HG02884 (cell line): ENCODE measurements around the gene ADGRG7.

Experiments
- ATAC-seq: cut with Tn5 transposase; IDR thresholded peaks from one replicate; pipeline ENCODE4 v1.9.1; 2021; ENCODE audit warnings: mild to moderate bottlenecking, moderate library complexity; ENCODE audit not compliant: unreplicated experiment

The ADGRG7 gene

DNA sequence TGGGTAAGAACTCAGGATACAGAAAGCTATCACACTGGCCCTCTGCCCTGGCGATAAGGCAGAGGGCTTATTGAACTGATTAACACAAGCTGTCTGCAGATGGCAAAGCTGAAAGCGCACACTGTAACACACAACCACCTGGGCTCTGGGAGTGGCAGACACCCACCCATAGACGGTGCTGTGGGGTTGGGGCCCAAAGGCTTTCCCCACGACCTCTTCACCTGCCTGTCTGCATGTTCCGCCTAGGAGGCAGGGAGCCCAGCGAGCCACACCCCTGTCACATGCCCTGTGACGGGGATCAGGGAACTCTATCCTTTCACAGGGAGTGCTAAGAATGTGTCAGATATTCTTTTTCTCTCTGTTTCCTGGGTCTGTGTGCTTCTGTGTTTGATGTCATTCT is 87.8 kb downstream of the ADGRG7 start:
- ATAC-seq = no peak

DNA sequence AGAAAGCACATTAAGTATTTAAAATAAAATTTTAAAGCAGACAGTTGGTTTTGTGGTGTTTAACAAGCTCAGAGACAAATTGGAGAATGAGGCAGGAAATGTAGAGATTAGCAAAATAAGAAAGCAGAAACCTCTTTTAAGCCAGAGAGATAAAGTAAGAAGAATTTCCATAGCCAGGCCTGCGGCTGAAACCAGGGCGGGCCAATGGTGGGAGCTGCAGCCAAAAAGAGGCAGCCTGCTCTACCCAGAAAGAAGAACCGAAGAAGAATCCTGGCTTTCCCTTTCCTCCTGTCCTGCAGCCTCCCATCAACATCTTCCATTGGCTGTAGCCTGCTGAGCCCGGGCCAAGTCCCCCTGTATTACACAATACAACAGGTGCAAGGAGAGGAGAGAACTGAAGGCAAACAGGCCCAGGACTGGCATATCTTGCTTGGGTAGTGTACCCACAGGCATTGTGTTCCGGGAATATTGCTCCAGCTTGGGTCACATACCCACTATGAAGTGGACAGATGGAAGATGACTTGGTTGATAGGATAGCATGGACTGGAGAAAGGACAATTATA is 88.4 kb downstream of the ADGRG7 start:
- no peak for ATAC-seq

- ATAC-seq = no peak
Measured at GRCh38 chr3:100698736-100699135, 89.3 kb downstream of the ADGRG7 start.

DNA sequence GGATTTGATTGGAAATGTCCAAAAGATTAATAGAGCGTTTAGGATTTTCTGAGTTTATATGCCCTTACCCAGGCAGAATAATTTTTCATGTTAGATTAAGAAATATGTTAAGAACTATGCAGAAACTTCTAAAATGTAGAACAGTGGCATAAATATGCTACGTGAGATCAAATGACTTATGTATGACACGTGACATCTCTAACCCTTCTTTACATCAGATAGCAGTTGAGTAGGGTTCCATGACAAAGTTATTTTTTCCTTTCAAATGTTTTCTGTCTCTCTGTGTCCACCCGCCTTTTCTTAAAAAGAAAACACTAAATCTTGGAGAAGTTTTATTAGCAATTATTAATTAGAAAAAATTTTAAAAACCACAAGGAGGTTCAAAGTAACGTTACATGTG is 91.3 kb downstream of the ADGRG7 start:
- no peak for ATAC-seq

- ATAC-seq = no peak
Measured at GRCh38 chr3:100702082-100702979, 92.9 kb downstream of the ADGRG7 start.

- no peak for ATAC-seq
Measured at GRCh38 chr3:100702980-100703345, 93.6 kb downstream of the ADGRG7 start.

DNA sequence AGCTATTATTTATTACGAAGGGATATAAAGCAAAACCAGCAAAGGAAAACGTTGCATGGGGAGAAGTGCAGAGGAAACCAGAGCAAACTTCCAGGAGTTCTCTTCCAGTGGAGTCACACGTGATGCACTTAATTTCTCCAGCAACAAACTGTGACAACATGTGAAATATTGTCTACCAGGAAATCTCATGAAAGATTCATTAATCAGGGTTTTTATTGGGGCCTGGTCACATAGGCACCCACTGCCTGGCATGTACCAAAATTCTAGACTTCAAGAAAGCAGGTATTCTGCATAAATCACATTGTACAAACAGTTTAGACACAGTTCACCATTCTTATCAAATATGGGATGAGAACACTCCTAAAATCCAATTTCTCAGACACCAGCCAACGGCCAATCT is 94.5 kb downstream of the ADGRG7 start:
- ATAC-seq = no peak

GRCh38 chr3:100706365-100706764 is 97.0 kb downstream of the ADGRG7 start:
- no peak for ATAC-seq

- no peak for ATAC-seq
Measured at GRCh38 chr3:100708644-100708988, 99.2 kb downstream of the ADGRG7 start.

GRCh38 chr3:100708989-100709841 is 99.8 kb downstream of the ADGRG7 start, which contains the start of gene TFG:
TSS of gene TFG (plus strand) at chr3:100709494. CDS start at chr3:100713686, 4,192 bp downstream.
- peak; percentile 94 for ATAC-seq

GRCh38 chr3:100709842-100710260 is 100.5 kb downstream of the ADGRG7 start:
- no peak for ATAC-seq

GRCh38 chr3:100710261-100710968 is 101.0 kb downstream of the ADGRG7 start:
- peak; percentile 40 for ATAC-seq

- ATAC-seq = no peak
Measured at GRCh38 chr3:100715176-100715575, 105.8 kb downstream of the ADGRG7 start.

- ATAC-seq = no peak
Measured at GRCh38 chr3:100717063-100717462, 107.7 kb downstream of the ADGRG7 start.

DNA sequence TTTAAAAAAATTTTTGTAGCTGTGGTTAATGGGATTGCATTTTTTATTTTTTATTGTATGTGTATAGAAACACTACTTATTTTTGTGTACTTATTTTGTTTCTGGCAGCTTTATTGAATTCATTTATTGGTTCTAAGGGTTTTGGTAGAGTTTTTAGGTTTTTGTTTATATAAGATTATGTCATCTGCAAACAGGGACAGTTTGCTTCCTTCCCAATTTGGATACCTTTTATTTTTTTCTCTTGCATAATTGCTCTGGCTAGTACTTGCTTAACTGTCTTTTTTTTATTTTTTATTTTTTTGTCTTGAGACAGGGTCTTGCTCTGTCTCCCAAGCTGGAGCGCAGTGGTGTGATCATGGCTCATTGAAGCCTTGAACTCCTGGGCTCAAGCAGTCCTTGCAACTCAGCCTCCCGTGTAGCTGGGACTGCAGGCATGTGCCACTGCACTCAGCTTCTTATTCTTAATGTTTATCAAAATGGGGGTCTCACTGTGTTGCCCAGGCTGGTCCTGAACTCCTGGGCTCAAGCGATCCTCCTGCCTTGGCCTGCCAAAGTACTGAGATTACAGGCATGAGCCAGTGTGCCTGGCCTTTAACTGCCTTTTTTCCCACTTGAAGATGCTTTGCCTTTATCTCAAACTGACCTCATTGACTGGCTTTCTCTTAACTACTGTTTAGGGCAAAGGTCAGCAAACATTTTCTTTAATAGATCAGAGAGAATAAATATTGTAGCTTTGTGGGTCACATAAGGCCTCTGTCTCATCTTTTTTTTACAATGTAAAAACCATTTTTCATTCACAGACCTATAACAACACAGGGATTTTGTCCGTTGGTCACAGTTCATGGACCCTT is 108.5 kb downstream of the ADGRG7 start:
- ATAC-seq = no peak

GRCh38 chr3:100719136-100719535 is 109.7 kb downstream of the ADGRG7 start:
- ATAC-seq = no peak

- no peak for ATAC-seq
Measured at GRCh38 chr3:100720426-100720825, 111.0 kb downstream of the ADGRG7 start.

DNA sequence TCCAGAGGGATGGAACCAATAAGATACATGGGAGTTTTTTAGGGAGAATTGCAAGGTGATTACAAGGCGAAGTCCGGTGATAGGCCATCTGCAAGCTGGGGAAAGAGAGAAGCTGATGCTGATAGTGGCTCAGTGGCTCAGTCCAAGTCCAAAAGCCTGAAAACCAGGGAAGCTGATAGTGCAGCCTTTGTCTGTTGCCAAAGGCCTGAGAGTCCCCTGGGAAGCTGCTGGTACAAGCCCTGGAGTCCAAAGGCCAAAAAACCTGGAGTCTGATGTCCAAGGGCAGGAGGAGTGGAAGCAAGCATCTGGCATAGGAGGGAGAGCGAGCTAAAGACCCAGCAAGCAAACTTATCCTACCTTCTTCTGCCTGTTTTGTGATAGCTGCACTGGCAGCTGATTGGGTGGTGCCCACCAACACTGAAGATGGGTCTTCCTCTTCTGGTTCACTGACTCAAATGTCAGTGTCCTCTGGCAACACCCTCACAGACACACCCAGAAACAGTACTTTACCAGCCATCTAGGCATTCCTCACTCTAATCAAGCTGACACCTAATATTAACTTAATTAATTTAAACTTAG is 116.6 kb downstream of the ADGRG7 start:
- ATAC-seq = no peak

DNA sequence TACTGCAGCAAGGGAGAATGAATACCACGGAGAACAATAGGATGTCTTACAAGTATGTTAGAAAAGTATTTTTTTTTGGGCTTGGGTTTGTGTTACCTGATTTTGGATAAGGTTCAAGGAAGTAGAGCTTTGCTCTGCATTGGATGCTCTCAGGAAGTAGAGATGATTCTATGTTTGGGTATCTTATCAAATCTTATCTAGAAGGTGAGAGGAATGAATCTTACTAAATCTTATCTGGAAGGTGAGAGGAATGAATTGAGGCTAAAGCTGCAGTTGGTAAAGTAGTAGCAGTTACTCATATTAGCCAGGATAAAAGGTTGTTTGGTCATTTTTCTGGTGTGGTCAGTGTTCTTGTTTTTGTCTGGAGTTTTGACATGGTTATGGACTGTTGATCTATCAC is 117.3 kb downstream of the ADGRG7 start:
- no peak for ATAC-seq

- ATAC-seq = no peak
Measured at GRCh38 chr3:100730524-100730923, 121.1 kb downstream of the ADGRG7 start.
